ENCODE measurements around the gene RBMS1.

The RBMS1 gene

DNA sequence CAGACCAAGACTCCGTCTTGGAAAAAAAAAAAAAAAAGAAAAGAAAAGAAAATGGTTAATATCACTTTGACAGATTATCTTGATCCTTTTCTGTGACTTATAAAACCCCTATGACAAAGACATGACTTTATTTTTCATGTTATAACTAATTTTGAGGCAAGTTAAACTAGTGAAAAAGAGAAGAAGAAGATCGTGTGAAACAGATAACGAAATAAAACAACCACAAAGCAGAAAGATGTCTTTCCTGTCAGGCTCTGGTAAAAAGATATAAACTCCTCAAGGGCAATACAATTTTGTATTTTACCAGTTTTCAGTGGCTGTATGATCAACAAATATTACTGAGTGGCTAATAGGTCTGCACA is 13.4 kb upstream of the RBMS1 start:
- no peak overlapping the region for H3K9ac ChIP-seq
- H2AFZ ChIP-seq (ENCODE audit: low read depth) = no peak overlapping the region
- no peaks in the 10 kb centered on the region for H3K4me1 ChIP-seq (ENCODE audit: low read depth, poor library complexity, severe bottlenecking)
- H3K36me3 ChIP-seq (ENCODE audit: insufficient read depth) = no peaks in the 10 kb centered on the region
- no peaks in the 10 kb centered on the region for H3K79me2 ChIP-seq (ENCODE audit: insufficient read depth, low read depth)
- H3K4me2 ChIP-seq = no peak overlapping the region
- no peaks in the 10 kb centered on the region for H3K27me3 ChIP-seq (ENCODE audit: insufficient read depth, low read depth)
- no peaks in the 10 kb centered on the region for H4K20me1 ChIP-seq (ENCODE audit: insufficient read depth)
- H3K4me3 ChIP-seq (IDR thresholded peaks at IDR 0.05; ENCODE audit: insufficient read depth, low read depth, low read length) = no peak overlapping the region
- no peak overlapping the region for H3K27ac ChIP-seq
- TF ChIP-seq, protein P1, sequence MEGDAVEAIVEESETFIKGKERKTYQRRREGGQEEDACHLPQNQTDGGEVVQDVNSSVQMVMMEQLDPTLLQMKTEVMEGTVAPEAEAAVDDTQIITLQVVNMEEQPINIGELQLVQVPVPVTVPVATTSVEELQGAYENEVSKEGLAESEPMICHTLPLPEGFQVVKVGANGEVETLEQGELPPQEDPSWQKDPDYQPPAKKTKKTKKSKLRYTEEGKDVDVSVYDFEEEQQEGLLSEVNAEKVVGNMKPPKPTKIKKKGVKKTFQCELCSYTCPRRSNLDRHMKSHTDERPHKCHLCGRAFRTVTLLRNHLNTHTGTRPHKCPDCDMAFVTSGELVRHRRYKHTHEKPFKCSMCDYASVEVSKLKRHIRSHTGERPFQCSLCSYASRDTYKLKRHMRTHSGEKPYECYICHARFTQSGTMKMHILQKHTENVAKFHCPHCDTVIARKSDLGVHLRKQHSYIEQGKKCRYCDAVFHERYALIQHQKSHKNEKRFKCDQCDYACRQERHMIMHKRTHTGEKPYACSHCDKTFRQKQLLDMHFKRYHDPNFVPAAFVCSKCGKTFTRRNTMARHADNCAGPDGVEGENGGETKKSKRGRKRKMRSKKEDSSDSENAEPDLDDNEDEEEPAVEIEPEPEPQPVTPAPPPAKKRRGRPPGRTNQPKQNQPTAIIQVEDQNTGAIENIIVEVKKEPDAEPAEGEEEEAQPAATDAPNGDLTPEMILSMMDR (conservative IDR thresholded peaks at IDR 0.05; ENCODE audit: low read depth, low read length) = no peak

DNA sequence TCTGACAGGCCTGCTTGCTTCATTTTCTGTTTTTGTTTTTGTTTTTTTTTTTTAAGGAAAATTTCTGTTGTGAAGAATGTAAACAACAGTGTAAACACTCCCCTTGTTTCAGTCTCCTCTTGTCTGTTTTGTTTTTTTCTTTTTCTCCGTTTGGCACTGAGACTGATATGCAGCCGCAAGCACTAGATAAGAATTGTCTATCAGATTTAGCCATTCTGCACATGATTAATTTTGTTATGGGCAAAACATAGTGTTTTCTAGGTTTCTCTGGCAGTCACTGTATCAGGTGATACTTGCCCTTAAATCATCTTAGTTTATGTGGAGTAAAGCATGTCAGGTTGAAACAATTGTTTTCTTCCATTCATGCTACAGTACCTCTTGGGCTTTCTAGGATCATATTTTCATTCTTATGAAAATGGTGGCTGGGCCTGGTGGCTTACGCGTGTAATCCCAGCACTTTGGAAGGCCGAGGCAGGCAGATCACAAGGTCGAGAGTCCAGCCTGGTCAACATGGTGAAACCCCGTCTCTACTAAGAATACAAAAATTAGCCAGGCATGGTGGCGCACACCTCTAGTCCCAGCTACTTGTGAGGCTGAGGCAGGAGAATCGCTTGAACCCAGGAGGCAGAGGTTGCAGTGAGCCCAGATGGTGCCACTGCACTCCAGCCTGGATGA is 12.9 kb upstream of the RBMS1 start:
- no peak overlapping the region for H3K4me2 ChIP-seq
- no peak overlapping the region for H3K27ac ChIP-seq
- no peak overlapping the region for H2AFZ ChIP-seq (ENCODE audit: low read depth)
- no peaks in the 10 kb centered on the region for H3K4me1 ChIP-seq (ENCODE audit: low read depth, poor library complexity, severe bottlenecking)
- H3K9ac ChIP-seq = no peak overlapping the region
- H3K27me3 ChIP-seq (ENCODE audit: insufficient read depth, low read depth) = no peaks in the 10 kb centered on the region
- H3K4me3 ChIP-seq (IDR thresholded peaks at IDR 0.05; ENCODE audit: insufficient read depth, low read depth, low read length) = no peak overlapping the region
- H4K20me1 ChIP-seq (ENCODE audit: insufficient read depth) = no peaks in the 10 kb centered on the region
- no peaks in the 10 kb centered on the region for H3K36me3 ChIP-seq (ENCODE audit: insufficient read depth)
- TF ChIP-seq, protein P1 (conservative IDR thresholded peaks at IDR 0.05; ENCODE audit: low read depth, low read length) = no peak
- H3K79me2 ChIP-seq (ENCODE audit: insufficient read depth, low read depth) = no peaks in the 10 kb centered on the region

DNA sequence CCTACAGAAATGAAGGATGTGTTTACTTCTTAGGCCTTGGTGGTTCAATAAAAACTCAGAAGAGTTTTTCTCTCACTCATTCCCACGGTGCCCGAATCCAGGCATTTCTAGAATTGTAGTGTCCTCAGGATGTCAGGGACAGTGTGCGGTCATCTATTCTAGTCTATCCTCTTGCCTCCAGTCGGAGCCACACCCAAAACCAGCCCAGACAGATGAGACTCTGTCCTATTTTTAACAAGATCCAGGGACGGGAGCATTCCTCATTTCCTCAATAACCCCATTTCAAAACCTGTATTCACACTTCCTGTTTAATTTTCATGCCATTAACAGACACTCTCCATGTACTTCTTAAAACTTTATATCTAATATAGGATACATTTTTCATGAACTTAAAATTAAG is 11.6 kb upstream of the RBMS1 start:
- TF ChIP-seq, protein P1 (conservative IDR thresholded peaks at IDR 0.05; ENCODE audit: low read depth, low read length) = no peak
- H3K27ac ChIP-seq = no peak overlapping the region
- no peak overlapping the region for H3K4me3 ChIP-seq (IDR thresholded peaks at IDR 0.05; ENCODE audit: insufficient read depth, low read depth, low read length)
- H3K36me3 ChIP-seq (ENCODE audit: insufficient read depth) = no peaks in the 10 kb centered on the region
- H3K27me3 ChIP-seq (ENCODE audit: insufficient read depth, low read depth) = no peaks in the 10 kb centered on the region
- H2AFZ ChIP-seq (ENCODE audit: low read depth) = no peak overlapping the region
- no peaks in the 10 kb centered on the region for H4K20me1 ChIP-seq (ENCODE audit: insufficient read depth)
- no peak overlapping the region for H3K4me2 ChIP-seq
- H3K4me1 ChIP-seq (ENCODE audit: low read depth, poor library complexity, severe bottlenecking) = no peaks in the 10 kb centered on the region
- H3K9ac ChIP-seq = no peak overlapping the region
- no peaks in the 10 kb centered on the region for H3K79me2 ChIP-seq (ENCODE audit: insufficient read depth, low read depth)

DNA sequence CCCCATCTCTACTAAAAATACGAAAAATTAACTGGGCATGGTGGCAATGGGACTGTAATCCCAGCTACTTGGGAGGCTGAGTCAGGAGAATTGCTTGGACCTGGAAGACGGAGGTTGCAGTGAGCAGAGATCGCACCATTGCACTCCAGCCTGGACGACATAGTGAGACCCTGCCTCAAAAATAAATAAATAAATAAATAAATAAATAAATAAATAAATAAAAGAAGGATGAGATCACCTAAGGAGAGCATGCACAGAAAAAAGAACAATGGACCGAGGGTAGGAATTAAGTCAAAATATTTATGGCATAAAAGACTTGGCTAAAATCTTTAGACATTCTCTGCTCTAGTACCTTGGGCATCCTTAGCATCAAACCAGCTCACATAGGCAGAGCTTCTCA is 8.9 kb upstream of the RBMS1 start:
- no peak overlapping the region for H3K27ac ChIP-seq
- no peaks in the 10 kb centered on the region for H3K36me3 ChIP-seq (ENCODE audit: insufficient read depth)
- TF ChIP-seq, protein P1 (conservative IDR thresholded peaks at IDR 0.05; ENCODE audit: low read depth, low read length) = no peak
- no peaks in the 10 kb centered on the region for H3K27me3 ChIP-seq (ENCODE audit: insufficient read depth, low read depth)
- no peak overlapping the region for H2AFZ ChIP-seq (ENCODE audit: low read depth)
- no peaks in the 10 kb centered on the region for H3K79me2 ChIP-seq (ENCODE audit: insufficient read depth, low read depth)
- H3K4me3 ChIP-seq (IDR thresholded peaks at IDR 0.05; ENCODE audit: insufficient read depth, low read depth, low read length) = no peak overlapping the region
- H3K4me2 ChIP-seq = no peak overlapping the region
- H3K9ac ChIP-seq = no peak overlapping the region
- H3K4me1 ChIP-seq (ENCODE audit: low read depth, poor library complexity, severe bottlenecking) = no peaks in the 10 kb centered on the region
- no peaks in the 10 kb centered on the region for H4K20me1 ChIP-seq (ENCODE audit: insufficient read depth)
